HG03045 (cell line): ENCODE results near the gene ETFRF1.

Experiments
- ATAC-seq: cut with Tn5 transposase; IDR thresholded peaks from one replicate; pipeline ENCODE4 v1.9.1; 2021; ENCODE audit warnings: mild to moderate bottlenecking, moderate library complexity; ENCODE audit not compliant: unreplicated experiment

Gene ETFRF1

DNA sequence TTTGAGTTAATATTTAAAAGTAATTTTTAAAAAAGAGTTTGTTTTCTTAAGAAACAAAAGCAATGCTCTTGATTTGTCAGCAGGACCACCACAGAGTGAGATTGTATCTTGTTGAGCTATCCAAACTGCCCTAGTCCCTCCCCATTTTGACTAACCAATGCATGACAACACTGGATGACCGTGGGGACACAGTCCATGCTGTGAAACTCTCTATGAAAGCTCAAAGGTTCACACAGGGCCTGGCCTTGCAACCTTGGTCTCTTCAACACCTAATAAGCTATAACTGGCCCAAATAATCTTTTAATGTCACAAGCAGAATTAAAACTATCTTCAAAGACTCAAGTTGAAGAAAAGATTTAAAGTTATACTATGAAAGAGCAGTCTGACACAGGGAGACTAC lies 13.5 kb downstream of the ETFRF1 start:
- ATAC-seq, result no peak

DNA sequence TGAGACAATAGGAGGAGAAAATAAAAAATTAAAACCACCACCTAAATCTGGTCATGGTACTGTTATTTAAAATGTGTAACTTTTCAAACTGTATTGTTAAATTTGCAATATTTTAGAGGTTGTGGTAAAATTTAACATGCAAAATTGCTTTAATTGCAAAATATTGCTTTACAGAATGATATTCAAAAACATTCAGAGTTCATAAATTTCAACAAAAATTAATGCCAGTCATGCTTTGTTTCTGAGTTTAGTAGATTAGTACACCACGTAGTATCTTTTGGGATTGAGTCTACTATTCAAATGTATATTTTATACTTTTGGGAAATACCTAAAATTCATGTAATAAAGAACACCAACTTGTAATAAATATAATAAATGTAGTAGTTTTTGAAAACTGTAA lies 18.3 kb downstream of the ETFRF1 start:
- ATAC-seq, result no peak

DNA sequence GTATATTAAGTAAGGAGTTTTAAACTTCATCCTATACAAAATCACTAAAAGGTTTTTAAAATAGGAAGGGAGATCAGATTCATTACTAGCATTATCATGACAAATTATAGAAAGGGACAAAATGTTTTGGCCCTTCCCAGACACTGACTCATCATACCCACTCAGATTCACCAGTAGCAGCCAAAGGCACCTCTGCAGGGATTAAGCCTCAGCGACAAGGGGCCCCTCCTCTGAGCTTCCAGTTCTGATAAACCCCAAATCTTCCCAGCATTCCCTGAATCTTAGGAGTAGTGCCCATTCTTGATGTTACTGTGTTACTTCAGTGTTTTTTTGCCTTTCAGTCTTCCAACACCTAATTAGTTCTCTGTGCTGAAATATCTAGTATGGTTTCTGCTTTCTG lies 41.2 kb downstream of the ETFRF1 start:
- no peak for ATAC-seq

DNA sequence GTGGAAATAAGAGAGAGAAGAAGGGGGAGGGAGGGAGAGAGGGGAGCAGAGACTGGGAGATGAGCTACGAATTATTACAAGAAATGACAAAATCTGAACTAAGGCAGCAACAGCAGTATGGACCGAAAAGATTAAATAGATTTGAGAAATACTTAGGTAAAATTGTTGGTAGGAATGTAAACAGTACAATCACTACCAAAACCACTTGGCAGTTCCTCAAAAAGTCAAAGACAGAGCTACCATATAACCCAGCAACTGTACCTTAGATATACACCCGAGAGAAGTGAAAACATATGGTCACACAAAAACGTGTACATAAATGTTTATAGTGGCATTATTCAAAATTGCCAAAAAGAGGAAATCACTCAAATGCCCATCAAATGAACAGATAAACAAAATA lies 41.6 kb downstream of the ETFRF1 start:
- no peak for ATAC-seq

DNA sequence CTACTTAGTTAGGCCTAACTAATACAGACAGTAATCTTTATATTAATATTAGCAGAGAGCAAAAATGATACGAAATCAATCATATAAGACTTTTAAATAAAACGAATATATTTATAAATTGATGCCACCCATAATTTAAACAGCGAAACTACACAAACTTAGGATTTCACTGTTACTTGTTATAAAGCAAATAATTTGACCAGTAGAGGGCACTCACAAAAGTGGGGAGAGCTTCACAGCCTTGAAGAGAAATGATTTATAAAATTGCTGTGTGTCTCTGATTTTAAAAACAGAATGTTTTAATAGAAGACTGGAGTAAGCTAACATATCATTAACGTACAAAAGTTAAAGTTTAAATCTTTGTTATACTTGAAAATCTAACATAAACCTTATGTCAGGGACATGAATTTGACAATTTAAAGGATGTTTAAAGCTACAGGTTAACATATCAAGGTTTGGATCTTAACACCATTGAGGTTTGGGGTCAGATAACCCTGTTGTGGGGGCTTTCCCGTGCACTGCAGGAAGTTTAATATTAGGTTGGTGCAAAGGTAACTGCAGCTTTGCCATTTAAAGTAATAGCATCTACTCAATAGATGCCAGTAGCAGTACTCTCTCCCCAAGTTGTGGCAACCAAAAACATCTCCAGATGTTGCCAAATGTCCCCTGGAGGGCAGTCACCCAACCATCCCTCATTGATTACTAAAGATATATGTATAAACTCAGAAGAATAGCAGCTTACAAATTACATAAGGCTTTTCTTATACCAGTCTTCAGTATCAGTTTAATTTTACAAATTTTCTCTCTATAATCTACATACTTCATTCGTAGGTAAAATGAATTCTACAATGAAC lies 46.4 kb downstream of the ETFRF1 start:
- ATAC-seq, result no peak

DNA sequence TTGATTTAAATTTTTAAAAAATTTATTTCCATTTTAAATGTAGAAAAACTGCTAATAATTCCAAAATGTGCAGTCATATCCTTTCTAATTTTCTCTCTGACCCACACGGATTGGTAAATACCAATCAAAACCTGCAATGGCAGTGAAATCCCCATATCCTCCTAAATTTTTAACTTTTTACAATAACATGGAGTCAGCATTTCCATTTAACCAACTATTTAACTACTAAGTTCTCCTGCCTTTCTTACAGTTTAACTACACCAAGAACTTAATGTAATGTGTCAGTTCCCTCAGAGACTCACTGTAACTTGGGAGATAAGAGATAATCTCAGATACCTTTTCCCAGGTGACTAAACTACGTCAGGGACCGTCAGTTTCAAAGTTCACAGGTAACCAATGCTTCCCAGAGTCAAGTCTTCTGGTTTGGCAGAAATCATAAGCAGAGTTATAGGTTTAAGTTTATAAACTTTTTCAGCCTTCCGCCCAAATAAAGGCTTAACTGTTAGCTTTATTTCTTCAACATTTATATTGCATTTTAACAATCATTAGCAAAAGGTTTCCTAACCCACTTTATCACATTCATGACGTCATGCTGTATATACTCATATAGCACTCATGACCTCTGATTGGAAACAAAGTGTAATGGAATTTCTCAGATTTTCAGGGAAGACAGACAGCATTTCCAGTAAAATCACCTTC lies 48.1 kb downstream of the ETFRF1 start:
- no peak for ATAC-seq

DNA sequence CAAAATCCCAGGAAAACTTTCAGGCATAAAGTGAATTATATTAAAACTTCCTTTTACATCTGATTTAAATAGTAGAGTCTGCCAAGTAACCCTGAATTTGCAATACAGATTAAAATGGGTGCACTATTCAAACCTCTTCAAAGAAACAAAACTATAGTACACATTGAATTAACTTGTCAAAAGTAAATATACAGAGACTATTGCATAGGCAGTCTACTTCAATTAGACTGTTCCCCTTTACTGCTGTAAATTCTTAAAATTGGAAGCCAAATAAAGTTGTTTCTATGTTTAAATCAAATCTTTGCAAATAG lies 48.6 kb downstream of the ETFRF1 start:
- no peak for ATAC-seq

DNA sequence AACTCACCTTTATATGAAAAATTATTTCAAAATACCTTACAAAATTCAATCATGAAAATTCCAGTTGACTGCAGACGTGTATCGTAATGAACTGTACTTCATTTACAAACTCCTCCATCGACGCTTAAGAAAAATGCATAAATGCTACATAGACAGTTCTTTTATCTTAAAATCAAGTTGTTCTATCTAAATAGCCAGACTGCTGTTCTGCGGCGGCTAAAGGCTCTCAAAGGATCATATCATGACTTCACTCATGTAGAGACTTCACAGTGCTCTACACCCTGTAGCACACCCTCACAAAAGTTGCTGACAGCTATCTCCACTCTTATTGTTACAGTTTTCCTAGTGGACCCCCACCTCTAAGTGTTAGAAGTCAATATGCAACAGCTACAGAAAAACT lies 50.5 kb downstream of the ETFRF1 start:
- no peak for ATAC-seq

DNA sequence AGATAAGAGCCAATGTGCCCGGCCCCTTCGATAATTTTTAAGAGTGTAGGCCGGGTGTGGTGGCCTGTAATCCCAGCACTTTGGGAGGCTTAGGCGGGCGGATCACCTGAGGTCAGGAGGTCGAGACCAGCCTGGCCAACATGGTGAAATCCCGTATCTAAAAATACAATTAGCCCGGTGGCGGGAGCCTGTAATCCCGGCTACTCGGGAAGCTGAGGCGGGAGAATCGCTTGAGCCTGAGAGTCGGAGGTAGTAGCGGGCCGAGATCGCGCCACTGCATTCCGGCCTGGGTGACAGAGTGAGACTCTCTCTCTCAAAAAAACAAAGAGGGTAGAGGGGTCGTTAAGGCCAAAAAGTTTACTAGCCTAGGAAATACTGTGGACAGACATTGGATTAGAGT lies 53.1 kb downstream of the ETFRF1 start:
- ATAC-seq, result no peak

DNA sequence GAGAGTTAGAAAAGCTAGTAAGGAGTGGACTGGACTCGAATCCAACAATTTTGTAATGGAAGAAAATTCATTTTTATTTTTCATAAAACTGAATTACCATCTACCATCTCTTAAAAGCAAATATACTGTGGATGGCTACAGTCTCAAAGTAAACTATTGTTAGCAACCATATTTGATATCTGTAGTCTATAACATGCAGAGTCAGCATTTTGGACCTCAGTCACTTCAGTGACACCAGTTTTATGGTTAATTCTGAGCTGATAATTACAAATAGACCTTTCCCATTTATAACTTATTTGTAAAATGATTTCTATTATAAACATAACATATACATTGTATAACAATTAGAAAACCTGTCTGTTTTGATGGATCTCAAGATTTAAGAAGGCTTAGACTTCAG lies 53.7 kb downstream of the ETFRF1 start:
- ATAC-seq, result no peak

DNA sequence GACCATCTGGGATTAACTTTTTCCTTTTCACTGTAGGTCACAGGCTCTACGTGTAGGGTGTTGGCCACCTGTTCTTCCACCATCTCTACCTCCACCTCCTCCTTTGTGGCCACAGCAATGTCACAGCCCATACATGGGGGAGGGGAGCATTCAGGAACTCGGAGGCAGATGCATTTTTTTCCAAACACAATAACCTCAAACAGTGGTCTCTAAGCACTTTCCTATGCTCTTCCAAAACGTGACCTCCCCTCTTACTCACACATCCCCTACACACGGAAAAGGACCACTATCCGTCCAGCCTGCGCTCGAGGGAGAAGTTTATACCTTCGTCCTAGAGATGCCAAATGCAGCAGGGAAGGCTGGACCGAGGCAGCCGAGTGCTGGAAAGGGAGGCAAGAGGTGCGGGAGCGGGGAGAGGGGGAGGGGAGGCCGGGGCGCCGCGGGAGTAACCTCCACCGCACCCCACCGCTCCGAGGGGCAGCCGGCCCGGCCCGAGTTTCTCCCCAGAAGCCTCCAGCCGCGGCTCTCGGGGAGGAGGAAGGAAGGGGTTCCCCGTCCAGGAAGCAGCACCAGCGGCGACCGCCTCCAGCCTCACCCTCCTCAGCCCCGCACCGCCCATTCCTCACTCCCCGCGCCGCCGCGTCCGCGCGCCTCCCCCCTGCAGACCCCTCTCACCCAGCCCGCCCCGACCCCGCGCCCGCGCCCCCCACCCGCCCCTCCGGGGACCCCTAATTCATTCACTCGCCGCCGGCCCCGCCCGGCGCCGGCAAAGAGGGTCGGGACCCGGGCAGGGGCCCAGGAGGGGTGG lies 55.1 kb downstream of the ETFRF1 start:
- ATAC-seq, result peak; percentile 40

DNA sequence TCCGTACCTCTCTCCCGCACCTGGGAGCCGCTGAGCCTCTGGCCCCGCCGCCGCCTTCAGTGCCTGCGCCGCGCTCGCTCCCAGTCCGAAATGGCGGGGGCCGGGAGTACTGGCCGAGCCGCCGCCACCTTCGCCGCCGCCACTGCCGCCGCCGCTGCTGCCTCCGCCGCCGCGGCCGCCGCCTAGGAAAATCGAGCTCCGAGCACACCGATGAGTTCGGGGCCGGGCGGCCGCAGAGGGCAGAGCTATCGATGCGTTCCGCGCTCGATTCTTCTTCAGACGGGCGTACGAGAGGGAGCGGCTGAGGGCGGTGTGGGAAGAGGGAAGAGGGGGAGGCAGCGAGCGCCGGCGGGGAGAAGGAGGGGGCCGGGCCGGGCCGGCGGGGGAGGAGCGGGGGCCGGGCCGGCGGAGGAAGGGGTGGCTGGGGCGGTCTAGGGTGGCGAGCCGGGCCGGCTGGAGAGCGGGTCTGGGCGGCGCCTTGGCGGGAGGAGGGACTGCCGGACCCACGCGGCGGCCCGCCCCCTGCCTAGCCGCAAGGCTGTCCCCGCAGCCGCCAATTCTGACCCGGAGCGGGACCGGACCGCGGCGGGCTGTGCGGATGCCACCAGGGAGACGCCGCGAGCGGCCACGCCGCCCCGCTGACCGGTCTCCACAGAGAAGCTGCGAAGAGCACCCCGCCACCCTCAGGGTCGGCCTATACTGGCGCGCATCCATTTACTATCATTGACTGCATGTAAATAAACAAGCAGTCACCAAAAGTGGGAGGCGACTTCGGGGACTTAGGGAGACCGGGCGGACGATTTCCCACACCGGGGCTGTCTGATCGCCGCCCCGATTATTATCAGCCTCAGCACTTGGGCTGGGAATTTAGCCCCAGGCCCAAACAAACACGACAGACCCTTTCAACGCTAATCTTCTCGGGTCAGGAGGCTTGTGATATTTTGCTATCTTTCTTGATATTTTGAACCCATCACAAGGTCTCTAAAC lies 56.0 kb downstream of the ETFRF1 start, which contains the start of gene KRAS:
KRAS (minus strand) TSS at position 186 of the 987 bp plus-strand sequence.
- peak; percentile 85 for ATAC-seq

DNA sequence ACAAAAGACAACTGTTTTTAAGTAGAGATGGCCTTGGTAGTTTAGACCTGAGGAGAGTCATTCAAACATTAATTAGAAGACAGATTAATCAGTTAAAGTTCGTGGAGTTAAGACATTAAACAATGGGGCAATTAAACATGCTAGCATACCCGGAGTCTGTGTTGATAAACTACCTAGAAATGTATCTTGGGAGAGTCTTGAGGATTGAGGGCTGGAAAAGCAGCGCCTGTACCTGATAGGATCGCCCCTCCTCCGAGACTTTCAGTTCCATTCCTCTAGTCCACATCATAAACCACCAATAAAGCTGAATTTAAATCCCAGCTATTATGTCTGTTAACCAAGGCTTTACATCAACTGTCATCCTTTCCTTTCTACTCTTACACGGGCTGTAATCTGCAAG lies 56.7 kb downstream of the ETFRF1 start:
- no peak for ATAC-seq

DNA sequence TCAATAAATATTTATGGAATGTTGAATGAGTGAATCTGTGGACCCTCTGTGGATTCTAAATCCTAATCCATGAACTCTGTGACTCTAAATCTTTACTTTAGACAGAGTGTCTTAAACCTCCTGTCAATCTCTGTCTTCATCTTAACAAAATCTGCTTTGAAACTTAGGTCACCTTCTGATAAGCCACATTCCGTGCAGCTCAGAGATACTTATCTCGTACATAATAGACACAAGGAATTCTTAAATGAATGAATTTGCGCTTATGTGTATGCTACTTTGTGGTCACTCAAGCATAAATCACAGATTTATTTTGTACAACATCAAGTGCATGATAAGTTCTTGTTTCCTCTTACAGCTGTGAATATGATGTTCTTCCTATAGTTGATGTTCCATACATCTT lies 57.9 kb downstream of the ETFRF1 start:
- no peak for ATAC-seq

DNA sequence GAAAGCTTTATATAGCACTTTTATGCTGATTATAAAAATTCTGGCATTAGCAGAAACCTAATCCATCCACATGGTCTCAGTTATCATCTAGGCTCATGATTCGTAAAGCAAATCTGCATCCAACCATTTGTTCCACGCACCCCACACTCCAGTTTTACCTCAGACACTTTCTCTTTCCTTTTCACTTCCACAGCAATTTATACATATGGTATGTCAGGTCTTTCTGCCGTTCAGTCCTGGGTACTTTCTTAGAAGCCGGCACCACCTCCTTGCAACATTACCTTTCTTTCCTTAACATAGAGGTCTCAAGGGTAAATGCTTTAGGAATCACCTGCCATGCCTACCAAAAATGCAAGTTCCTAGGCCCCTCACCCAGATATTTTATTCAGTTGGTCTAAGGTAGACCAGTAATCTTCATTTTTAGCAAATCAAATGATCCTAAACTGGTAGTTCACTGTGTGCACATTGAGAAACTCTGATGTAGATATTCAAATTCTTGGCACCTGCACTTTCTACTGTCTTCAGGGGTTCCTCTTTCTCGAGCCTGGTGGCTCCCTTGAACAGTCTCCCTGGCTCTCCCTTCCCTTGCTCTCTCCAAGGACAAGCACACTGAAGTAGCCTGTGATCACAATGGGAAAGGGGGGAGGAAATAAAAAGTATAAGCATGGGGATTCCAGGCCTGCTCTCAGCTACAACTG lies 58.5 kb downstream of the ETFRF1 start:
- ATAC-seq, result no peak

DNA sequence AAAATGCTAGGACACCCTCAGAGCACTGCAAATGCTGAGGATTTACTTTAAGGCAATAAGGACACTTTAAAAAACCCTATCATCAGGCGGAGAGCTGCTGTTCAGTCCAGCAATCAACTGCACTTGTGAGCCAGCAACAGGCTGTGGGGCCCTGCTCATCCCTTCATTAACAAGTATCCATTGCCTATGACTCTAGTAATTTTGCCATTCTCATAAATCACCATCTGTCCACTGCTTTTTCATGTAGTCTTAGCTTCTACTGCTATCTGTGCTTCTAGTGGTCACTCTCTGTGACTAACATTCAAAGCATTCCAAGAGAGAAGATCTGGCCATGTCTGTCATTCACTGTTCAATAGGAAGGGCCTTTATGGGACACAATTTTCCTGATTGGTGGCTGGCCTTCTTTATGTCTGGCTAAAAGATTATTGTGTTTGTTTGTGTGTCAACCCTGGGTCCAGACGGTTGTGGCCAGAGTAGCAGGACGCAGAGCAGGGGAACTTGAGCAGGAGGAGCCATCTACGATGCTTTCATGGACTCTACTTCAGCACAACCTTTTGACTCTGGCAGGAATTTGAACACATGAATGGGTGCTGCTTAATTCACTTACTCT lies 59.3 kb downstream of the ETFRF1 start:
- ATAC-seq, result no peak
